Measurements from ENCODE around the gene FLNB.
A peak's percentile ranks its signal among the peaks of the same experiment; 100 is the strongest.
"Not testable (repeated sequence)": the region's sequence is repeated elsewhere in the genome, so short reads cannot be mapped to it uniquely, and the experiment has no call there.

FLNB gene

GRCh38 chr3:58188921-58189451 lies 180.8 kb downstream of the FLNB start:
- DNase-seq: no peak

GRCh38 chr3:58189691-58190090 lies 181.5 kb downstream of the FLNB start:
- DNase-seq: no peak

GRCh38 chr3:58190291-58190690 lies 182.1 kb downstream of the FLNB start:
- no peak for DNase-seq

GRCh38 chr3:58190882-58191281 lies 182.7 kb downstream of the FLNB start:
- DNase-seq: no peak

- DNase-seq: peak; percentile 12
These were observed 183.3 kb downstream of the FLNB start for GRCh38 chr3:58191361-58191991.

- DNase-seq: no peak
These were observed 183.8 kb downstream of the FLNB start for GRCh38 chr3:58192069-58192468.

- no peak for DNase-seq
These were observed 185.6 kb downstream of the FLNB start for GRCh38 chr3:58193682-58194407.

GRCh38 chr3:58197588-58197987 lies 189.4 kb downstream of the FLNB start:
- DNase-seq: no peak

- DNase-seq: no peak
These were observed 190.1 kb downstream of the FLNB start for GRCh38 chr3:58198362-58198761.

GRCh38 chr3:58198804-58199203 lies 190.6 kb downstream of the FLNB start:
- no peak for DNase-seq

GRCh38 chr3:58200121-58200709 lies 192.0 kb downstream of the FLNB start:
- no peak for DNase-seq

- DNase-seq: no peak
These were observed 192.7 kb downstream of the FLNB start for GRCh38 chr3:58200846-58201355.

- DNase-seq: not testable (repeated sequence)
These were observed 193.2 kb downstream of the FLNB start for GRCh38 chr3:58201451-58201850.

GRCh38 chr3:58202917-58203360 lies 194.7 kb downstream of the FLNB start:
- no peak for DNase-seq

- no peak for DNase-seq
These were observed 195.3 kb downstream of the FLNB start for GRCh38 chr3:58203541-58203940.

GRCh38 chr3:58204720-58205119 lies 196.5 kb downstream of the FLNB start:
- no peak for DNase-seq

- DNase-seq: no peak
These were observed 197.8 kb downstream of the FLNB start for GRCh38 chr3:58205981-58206380.

- DNase-seq: no peak
These were observed 198.3 kb downstream of the FLNB start for GRCh38 chr3:58206406-58207011.

- DNase-seq: no peak
These were observed 199.7 kb downstream of the FLNB start for GRCh38 chr3:58207954-58208353.

- DNase-seq: no peak
These were observed 201.7 kb downstream of the FLNB start for GRCh38 chr3:58209933-58210332.

- DNase-seq: no peak
These were observed 202.7 kb downstream of the FLNB start, which contains the start of gene DNASE1L3 for GRCh38 chr3:58210761-58211460. Gene DNASE1L3 (minus strand): TSS chr3:58210972. CDS start chr3:58210906, 66 bp downstream.
